ENCODE results near the gene LMF1. TPM values are rescaled to one million over a fixed set of nuclear protein-coding genes. Genes with fewer than 3 reads are reported as not detected.

The LMF1 gene
- total and polyA plus RNA-seq, 9 of the 15 experiments (the other 6 are each of a cell fraction or from before 2014, with no cell fraction given), result 0.11 to 1.6 (median 0.55) TPM; not detected in 1

DNA sequence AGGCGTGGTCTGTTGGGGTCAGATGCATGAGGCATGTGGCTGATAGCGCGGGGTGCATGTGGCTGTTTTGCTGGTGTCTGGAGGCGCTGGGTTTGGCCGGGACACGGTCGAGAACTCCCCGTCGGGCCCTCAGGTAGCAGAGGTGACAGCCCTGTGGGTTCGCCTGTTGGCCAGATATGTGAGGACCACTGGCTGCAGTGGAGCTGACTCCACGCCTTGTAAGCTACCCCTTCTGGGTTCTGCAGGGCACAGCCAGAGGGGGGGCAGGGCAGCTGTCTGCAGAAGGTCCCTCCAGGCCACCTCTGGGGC, 49.3 kb upstream of the LMF1 start:
- H4K20me1 ChIP-seq (replicated peaks; ENCODE audit: control insufficient read depth, insufficient read depth, low read length), result peaks cover 11% of the 10 kb centered on the region
- H3K9ac ChIP-seq (ENCODE audit: insufficient read depth in 1 of 2, low read depth in 2 of 2, low read length in 2 of 2), result no peak overlapping the region; a peak in 1 of 4 replicates
- H3K36me3 ChIP-seq (ENCODE audit: control insufficient read depth, insufficient read depth, low read length), result no peaks in the 10 kb centered on the region
- BruUV-seq (replicated peaks), result no TSS peak
- H3K79me2 ChIP-seq (ENCODE audit: control insufficient read depth, insufficient read depth, low read length), result no peaks in the 10 kb centered on the region
- FAIRE-seq, result peak; percentile 19
- no peak for ATAC-seq
- intact Hi-C loops (cut with micrococcal nuclease), result no loop called here
- in situ Hi-C loops (cut with MboI), result no loop called here
- H3K9me3 ChIP-seq (replicated peaks; ENCODE audit: control insufficient read depth, insufficient read depth, low read depth, low read length), result no peaks in the 10 kb centered on the region
- no peak overlapping the region for H3K4me2 ChIP-seq (ENCODE audit: insufficient read depth, low read length)
- TF ChIP-seq CXXC5 (CRISPR knock-in tag; IDR thresholded peaks at IDR 0.05) (no peak), PHB (CRISPR knock-in tag; IDR thresholded peaks at IDR 0.05) (no peak)
- TF ChIP-seq, protein P1, sequence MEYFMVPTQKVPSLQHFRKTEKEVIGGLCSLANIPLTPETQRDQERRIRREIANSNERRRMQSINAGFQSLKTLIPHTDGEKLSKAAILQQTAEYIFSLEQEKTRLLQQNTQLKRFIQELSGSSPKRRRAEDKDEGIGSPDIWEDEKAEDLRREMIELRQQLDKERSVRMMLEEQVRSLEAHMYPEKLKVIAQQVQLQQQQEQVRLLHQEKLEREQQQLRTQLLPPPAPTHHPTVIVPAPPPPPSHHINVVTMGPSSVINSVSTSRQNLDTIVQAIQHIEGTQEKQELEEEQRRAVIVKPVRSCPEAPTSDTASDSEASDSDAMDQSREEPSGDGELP (CRISPR knock-in tag; IDR thresholded peaks at IDR 0.05; ENCODE audit: borderline replicate concordance), result 0 out of 2 replicates have a peak, but pooled peaks have one; percentile 9
- TF ChIP-seq, protein P2, sequence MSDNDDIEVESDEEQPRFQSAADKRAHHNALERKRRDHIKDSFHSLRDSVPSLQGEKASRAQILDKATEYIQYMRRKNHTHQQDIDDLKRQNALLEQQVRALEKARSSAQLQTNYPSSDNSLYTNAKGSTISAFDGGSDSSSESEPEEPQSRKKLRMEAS (CRISPR knock-in tag; IDR thresholded peaks at IDR 0.05), result 0 out of 2 replicates have a peak, but pooled peaks have one; percentile 33
- H3K27ac ChIP-seq (ENCODE audit: extremely low read depth, low read depth, low read length), result no peak overlapping the region
- peaks cover 54 to 86% of the 10 kb centered on the region in 2 experiments; a peak in 4 of 5 replicates for H3K27me3 ChIP-seq (ENCODE audit: control insufficient read depth in 2 of 2, insufficient read depth in 2 of 2, low read length in 2 of 2)
- CTCF ChIA-PET (ENCODE audit: low intra/inter-chr PET ratio), result no interaction called here
- POLR2A ChIA-PET, result interaction anchor here (1.2 kb wide), 1 partner anchor 14 kb away, joined by 3 read pairs; no protein-coding TSS in a partner anchor
- H2AFZ ChIP-seq (ENCODE audit: low read depth, low read length), result no peak overlapping the region
- peak in 1 of 4 experiments; percentile 29 for DNase-seq (ENCODE audit: extremely low read depth in 1 of 4, low spot score in 3 of 4)
- peaks cover 0 to 30% of the 10 kb centered on the region in 2 experiments; a peak in 1 of 5 replicates for H3K4me1 ChIP-seq (replicated peaks in 1 of 2; ENCODE audit: control insufficient read depth in 2 of 2, insufficient read depth in 2 of 2, low read length in 2 of 2)
- no peak overlapping the region for H3K4me3 ChIP-seq
- no peaks in the 10 kb centered on the region for H3K9me1 ChIP-seq (ENCODE audit: control insufficient read depth, insufficient read depth, low read length)
- 0% methylated on average over 11 of the region's 11 CpGs for WGBS (ENCODE audit: insufficient coverage, low coverage, missing lambda C conversion rate)

Data from K562 (cell line).